ENCODE results near the gene CAMK2G. TPM values are rescaled to one million over a fixed set of nuclear protein-coding genes. Genes with fewer than 3 reads are reported as not detected.

Gene CAMK2G
- total RNA-seq, 2 experiments from 2014 or later: 29.1 to 34.8 TPM

DNA sequence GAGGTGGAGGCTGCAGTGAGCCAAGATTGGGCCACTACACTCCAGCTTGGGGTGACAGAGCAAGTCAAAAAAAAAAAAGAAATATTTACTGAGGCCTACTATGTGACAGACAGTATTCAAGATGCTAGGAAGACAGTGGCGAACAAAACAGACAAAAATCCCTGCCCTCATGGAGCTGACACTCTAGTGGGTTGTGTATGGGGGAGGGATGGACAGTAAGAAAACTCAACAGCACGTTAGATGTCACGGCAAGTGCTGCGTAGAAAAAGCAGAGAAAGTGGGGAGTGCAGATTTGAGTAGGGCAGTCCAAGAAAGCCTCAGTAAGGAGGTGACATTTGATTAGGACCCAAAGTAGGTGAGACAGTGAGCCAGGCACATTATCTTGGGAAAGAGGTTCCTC lies 10.1 kb downstream of the CAMK2G start:
- ChIA-PET POLR2A (interaction anchor here (0.6 to 3.8 kb wide), 6 partner anchors 10 to 562 kb away, joined by 3 to 22 read pairs (median 4); partner anchors contain the start of gene CAMK2G), CTCF (ENCODE audit: unreplicated experiment) (interaction anchor here (1.6 to 2.5 kb wide), 4 partner anchors 12 to 16 kb away, joined by 3 to 16 read pairs (median 8); no protein-coding TSS in a partner anchor)
- Histone ChIP-seq H3K4me3 (ENCODE audit: low read depth, low read length, poor library complexity, severe bottlenecking) (no peak overlapping the region), H3K4me1 (ENCODE audit: insufficient read depth, low read length, poor library complexity, severe bottlenecking) (peaks cover 45% of the 10 kb centered on the region), H3K79me2 (ENCODE audit: insufficient read depth, low read depth, low read length) (no peaks in the 10 kb centered on the region; the same call in 1 of the 2 replicates), H3K9me2 (ENCODE audit: insufficient read depth, low read length) (no peaks in the 10 kb centered on the region), H3K9me3 (ENCODE audit: low read length) (no peaks in the 10 kb centered on the region), H3K27ac (ENCODE audit: low read depth, low read length, poor library complexity, severe bottlenecking) (no peak overlapping the region), H3K4me2 (ENCODE audit: low read length) (no peak overlapping the region), H4K20me1 (ENCODE audit: insufficient read depth, low read length) (no peaks in the 10 kb centered on the region), H2AFZ (ENCODE audit: low read length) (no peak overlapping the region), H3K36me3 (ENCODE audit: insufficient read depth, low read length) (peaks cover 41% of the 10 kb centered on the region)
- intact Hi-C loops (cut with micrococcal nuclease; ENCODE audit: unreplicated experiment): no loop called here
- TF ChIP-seq, protein P1, sequence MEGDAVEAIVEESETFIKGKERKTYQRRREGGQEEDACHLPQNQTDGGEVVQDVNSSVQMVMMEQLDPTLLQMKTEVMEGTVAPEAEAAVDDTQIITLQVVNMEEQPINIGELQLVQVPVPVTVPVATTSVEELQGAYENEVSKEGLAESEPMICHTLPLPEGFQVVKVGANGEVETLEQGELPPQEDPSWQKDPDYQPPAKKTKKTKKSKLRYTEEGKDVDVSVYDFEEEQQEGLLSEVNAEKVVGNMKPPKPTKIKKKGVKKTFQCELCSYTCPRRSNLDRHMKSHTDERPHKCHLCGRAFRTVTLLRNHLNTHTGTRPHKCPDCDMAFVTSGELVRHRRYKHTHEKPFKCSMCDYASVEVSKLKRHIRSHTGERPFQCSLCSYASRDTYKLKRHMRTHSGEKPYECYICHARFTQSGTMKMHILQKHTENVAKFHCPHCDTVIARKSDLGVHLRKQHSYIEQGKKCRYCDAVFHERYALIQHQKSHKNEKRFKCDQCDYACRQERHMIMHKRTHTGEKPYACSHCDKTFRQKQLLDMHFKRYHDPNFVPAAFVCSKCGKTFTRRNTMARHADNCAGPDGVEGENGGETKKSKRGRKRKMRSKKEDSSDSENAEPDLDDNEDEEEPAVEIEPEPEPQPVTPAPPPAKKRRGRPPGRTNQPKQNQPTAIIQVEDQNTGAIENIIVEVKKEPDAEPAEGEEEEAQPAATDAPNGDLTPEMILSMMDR (conservative IDR thresholded peaks at IDR 0.05; ENCODE audit: low read length): no peak
- TF ChIP-seq EZH2phosphoT487 (IDR thresholded peaks at IDR 0.05; ENCODE audit: borderline replicate concordance, low read depth, low read length): no peak
- BruUV-seq (replicated peaks): no TSS peak
- DNase-seq (ENCODE audit: low spot score): no peak

DNA sequence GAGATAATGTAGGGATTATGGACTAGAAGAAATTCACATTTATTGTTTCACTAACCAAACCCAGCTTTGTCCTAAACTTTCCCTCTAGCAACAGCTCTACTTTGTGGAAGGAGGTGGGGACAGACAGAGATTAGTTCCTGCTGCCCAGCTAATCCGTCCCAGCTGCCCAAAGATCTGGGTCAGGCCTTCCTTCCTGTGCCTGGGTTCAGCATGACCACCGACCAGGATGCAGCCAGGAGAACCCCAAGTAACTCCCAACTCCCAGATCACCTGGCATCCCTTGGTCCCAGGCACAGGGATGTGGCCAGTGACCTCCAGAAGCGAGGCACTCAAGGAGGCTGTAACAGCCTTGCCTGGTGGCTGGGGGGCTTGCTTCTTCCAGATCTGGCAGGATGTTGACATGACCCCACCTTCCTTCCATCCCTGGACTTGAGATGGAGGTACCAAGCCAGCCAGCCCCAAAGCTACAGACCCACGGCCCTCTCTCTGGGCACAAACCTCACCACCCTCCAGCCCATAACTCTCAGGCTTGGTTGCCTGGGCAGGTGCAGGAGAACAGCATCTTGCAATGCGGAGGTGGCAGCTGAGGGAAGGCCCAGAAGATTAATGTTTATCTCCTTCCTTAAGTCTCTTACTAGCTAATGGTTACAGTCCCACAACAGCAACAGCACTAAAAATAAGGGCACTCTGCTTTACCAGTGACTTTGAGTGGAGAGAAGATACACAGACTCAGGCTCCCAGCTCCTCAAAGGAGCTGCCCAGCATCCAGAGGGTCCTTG lies 11.1 kb downstream of the CAMK2G start:
- peaks cover 48% of the 10 kb centered on the region for H3K36me3 ChIP-seq (ENCODE audit: insufficient read depth, low read length)
- POLR2A ChIA-PET: interaction anchor here (0.6 to 3.8 kb wide), 5 partner anchors 11 to 561 kb away, joined by 3 to 22 read pairs (median 6); partner anchors contain the start of gene CAMK2G
- BruUV-seq (replicated peaks): no TSS peak

More for the DNA sequence above, 11.1 kb downstream of the CAMK2G start:
- CTCF ChIA-PET (ENCODE audit: unreplicated experiment): interaction anchor here (1.7 kb wide), 1 partner anchor 17 kb away, joined by 12 read pairs; no protein-coding TSS in a partner anchor
- TF ChIP-seq, protein P1 (conservative IDR thresholded peaks at IDR 0.05; ENCODE audit: low read length): no peak
- TF ChIP-seq EZH2phosphoT487 (IDR thresholded peaks at IDR 0.05; ENCODE audit: borderline replicate concordance, low read depth, low read length): no peak
- DNase-seq (ENCODE audit: low spot score): no peak
- Histone ChIP-seq H2AFZ (ENCODE audit: low read length) (no peak overlapping the region), H3K4me3 (ENCODE audit: low read depth, low read length, poor library complexity, severe bottlenecking) (no peak overlapping the region), H3K9me3 (ENCODE audit: low read length) (no peaks in the 10 kb centered on the region), H3K79me2 (ENCODE audit: insufficient read depth, low read depth, low read length) (no peaks in the 10 kb centered on the region; the same call in 1 of the 2 replicates), H3K9me2 (ENCODE audit: insufficient read depth, low read length) (no peaks in the 10 kb centered on the region), H3K4me2 (ENCODE audit: low read length) (no peak overlapping the region), H3K27ac (ENCODE audit: low read depth, low read length, poor library complexity, severe bottlenecking) (no peak overlapping the region), H3K4me1 (ENCODE audit: insufficient read depth, low read length, poor library complexity, severe bottlenecking) (peaks cover 51% of the 10 kb centered on the region), H4K20me1 (ENCODE audit: insufficient read depth, low read length) (no peaks in the 10 kb centered on the region)
- intact Hi-C loops (cut with micrococcal nuclease; ENCODE audit: unreplicated experiment): no loop called here
